ENCODE results near the gene ADNP.

The ADNP gene

DNA sequence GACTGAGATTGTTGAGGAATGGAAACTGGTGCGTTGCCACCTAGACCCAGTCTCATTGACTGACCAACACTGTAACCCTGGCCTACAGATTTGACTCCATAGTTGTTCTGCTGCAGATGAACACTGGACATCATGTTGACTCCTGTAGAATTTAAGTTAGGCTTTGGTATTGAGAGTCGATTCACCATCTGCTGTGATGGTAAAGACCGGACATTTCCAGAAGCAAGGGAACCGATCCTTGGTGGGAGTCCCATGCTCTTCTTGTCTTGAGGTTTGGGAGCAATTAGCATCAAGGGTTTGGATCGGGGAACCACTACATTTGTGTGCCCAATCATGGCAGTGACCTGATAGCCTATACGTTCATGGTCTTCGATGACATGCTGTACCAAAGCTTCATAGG, 37.6 kb downstream of the ADNP start:
- Mint-ChIP-seq H3K9me3 (no peaks in the 10 kb centered on the region), H3K36me3 (ENCODE audit: low read depth) (peaks cover 86% of the 10 kb centered on the region), H3K4me1 (no peaks in the 10 kb centered on the region), H3K27ac (no peak overlapping the region), H3K27me3 (ENCODE audit: low read depth) (no peaks in the 10 kb centered on the region), H3K4me3 (no peak overlapping the region)
- TF ChIP-seq, protein P1, sequence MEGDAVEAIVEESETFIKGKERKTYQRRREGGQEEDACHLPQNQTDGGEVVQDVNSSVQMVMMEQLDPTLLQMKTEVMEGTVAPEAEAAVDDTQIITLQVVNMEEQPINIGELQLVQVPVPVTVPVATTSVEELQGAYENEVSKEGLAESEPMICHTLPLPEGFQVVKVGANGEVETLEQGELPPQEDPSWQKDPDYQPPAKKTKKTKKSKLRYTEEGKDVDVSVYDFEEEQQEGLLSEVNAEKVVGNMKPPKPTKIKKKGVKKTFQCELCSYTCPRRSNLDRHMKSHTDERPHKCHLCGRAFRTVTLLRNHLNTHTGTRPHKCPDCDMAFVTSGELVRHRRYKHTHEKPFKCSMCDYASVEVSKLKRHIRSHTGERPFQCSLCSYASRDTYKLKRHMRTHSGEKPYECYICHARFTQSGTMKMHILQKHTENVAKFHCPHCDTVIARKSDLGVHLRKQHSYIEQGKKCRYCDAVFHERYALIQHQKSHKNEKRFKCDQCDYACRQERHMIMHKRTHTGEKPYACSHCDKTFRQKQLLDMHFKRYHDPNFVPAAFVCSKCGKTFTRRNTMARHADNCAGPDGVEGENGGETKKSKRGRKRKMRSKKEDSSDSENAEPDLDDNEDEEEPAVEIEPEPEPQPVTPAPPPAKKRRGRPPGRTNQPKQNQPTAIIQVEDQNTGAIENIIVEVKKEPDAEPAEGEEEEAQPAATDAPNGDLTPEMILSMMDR (IDR thresholded peaks at IDR 0.05; ENCODE audit: unreplicated experiment in 3 of 3): no peak

DNA sequence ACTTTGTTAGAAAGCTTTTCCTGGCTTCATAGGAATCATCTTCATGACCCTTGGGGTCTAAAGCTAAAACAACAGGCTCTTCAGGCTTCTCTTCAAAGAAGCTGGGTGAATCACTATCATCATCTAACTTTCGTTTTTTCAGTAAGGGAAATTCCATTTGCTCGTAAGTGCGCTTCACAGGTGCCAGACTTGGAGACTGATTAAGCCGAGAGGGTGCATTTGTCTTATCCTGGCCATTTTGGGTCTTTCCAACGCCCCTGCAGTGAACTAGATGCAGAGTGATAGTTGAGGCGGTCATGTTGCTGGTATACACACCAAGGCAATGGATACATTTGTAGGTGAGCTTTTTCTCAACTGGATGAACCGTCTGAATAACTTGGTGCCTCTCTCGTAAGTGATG, 38.8 kb downstream of the ADNP start:
- Mint-ChIP-seq H3K27me3 (ENCODE audit: low read depth) (no peaks in the 10 kb centered on the region), H3K9me3 (no peaks in the 10 kb centered on the region), H3K27ac (no peak overlapping the region), H3K4me1 (no peaks in the 10 kb centered on the region), H3K4me3 (no peak overlapping the region), H3K36me3 (ENCODE audit: low read depth) (peaks cover 86% of the 10 kb centered on the region)
- TF ChIP-seq, protein P1 (IDR thresholded peaks at IDR 0.05; ENCODE audit: unreplicated experiment in 3 of 3): no peak

DNA sequence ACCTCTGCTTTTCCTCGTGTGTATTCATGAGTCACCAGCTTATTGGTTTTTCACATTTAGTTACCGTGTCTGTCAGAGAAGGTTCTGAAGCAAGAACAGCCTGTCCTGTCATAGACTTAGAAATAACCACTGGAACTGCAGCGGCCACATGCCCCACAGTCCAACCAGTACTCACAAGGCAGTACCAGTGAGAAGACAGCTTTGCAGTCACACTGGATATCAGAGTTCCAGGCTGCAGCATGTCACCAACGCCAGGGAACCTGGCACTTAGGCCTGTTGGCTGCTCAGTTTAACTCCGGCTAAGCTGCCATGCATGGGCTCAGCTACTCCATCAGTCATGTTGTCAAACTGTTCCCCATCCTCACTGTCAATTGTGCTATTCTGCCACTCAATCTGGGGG, 40.1 kb downstream of the ADNP start:
- Mint-ChIP-seq H3K9me3 (no peaks in the 10 kb centered on the region), H3K27ac (no peak overlapping the region), H3K36me3 (ENCODE audit: low read depth) (peaks cover 80% of the 10 kb centered on the region), H3K4me1 (no peaks in the 10 kb centered on the region), H3K4me3 (no peak overlapping the region), H3K27me3 (ENCODE audit: low read depth) (no peaks in the 10 kb centered on the region)
- TF ChIP-seq, protein P1 (IDR thresholded peaks at IDR 0.05; ENCODE audit: unreplicated experiment in 3 of 3): no peak

DNA sequence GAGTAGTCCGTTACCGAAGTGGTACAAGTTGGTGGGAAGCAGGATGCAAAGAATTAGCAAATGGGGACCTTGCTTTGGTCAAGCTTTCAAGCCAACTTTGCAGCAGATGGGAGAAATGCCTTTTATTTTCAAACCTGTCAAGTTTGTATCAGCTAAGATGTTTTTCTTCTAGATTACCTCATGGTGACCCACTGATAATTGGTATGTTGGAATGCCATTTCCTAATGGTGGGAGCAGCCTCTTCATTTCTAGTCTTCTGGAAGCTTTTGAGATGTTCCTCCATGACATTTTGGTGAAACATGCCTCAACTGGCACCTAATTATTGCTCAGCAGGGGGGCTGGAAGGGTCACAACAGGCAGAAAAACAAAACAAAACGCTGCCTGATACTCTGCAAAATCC, 43.7 kb downstream of the ADNP start:
- Mint-ChIP-seq H3K9me3 (no peaks in the 10 kb centered on the region), H3K4me1 (no peaks in the 10 kb centered on the region), H3K27ac (no peak overlapping the region), H3K4me3 (no peak overlapping the region), H3K36me3 (ENCODE audit: low read depth) (peaks cover 60% of the 10 kb centered on the region), H3K27me3 (ENCODE audit: low read depth) (no peaks in the 10 kb centered on the region)
- TF ChIP-seq, protein P1 (IDR thresholded peaks at IDR 0.05; ENCODE audit: unreplicated experiment in 3 of 3): no peak

DNA sequence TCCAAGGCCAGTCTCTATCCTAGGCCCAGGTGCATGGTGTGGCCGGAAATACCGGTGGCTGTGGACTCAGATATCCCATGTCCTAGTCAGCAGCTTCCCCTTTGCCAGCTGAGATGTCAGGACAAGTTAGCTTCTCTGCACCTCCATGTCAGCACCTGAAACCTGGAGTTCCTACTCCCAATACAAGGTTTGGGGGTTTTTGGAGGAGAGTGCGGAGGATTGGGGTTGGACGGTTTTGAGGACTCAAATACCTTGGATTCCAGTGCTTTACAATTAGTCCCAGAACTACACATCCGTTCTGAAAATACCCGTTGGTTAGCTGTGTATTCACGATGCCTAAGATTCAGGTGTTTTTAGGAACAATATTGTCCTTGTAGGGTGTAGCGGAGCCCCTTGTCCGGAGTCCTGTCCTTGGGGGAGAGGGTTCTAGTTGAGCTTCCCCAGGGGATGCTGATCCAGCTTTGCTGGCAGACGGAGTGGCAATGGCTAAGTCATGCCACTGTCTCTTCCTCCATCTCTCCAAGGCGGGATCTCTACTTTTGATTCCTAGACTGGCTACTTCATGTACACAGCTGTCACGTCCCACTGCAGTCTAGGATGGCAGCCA, 45.0 kb downstream of the ADNP start:
- Mint-ChIP-seq H3K4me1 (no peaks in the 10 kb centered on the region), H3K27ac (no peak overlapping the region), H3K4me3 (no peak overlapping the region), H3K27me3 (ENCODE audit: low read depth) (no peaks in the 10 kb centered on the region), H3K9me3 (no peaks in the 10 kb centered on the region), H3K36me3 (ENCODE audit: low read depth) (peaks cover 47% of the 10 kb centered on the region)
- TF ChIP-seq, protein P1 (IDR thresholded peaks at IDR 0.05; ENCODE audit: unreplicated experiment in 3 of 3): no peak

DNA sequence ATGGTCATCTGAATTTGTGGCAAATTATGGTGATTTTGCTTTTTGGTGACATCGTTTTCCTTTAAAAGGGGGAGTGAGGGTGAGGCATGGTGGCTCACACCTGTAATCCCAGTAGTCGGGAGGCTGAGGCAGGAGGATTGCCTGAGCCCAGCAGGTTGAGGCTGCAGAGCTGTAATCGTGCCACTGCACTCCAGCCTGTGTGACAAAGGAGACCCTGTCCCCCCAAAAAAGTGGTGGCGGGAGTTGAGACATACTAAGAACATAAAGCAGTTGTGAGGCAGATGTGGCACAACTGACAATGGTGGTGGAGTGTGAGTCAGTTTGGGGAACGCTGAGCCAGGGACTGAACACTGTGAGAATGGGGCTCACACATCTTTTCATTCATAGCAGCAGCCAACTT, 45.5 kb downstream of the ADNP start:
- TF ChIP-seq, protein P1 (IDR thresholded peaks at IDR 0.05; ENCODE audit: unreplicated experiment in 3 of 3): no peak
- H3K4me1 Mint-ChIP-seq: no peaks in the 10 kb centered on the region
- no peak overlapping the region for H3K4me3 Mint-ChIP-seq
- H3K36me3 Mint-ChIP-seq (ENCODE audit: low read depth): peaks cover 42% of the 10 kb centered on the region
- no peak overlapping the region for H3K27ac Mint-ChIP-seq
- H3K27me3 Mint-ChIP-seq (ENCODE audit: low read depth): no peaks in the 10 kb centered on the region
- H3K9me3 Mint-ChIP-seq: no peaks in the 10 kb centered on the region
